Stimulated activated CD4-positive, alpha-beta T cell treated with anti-CD3 and anti-CD28 coated beads, Interleukin-1b, Interleukin-23, amount 100 ng/mL, for 4 hours (primary cell): ENCODE results near the gene FAM47E.
"Not testable (repeated sequence)": the region's sequence is repeated elsewhere in the genome, so short reads cannot be mapped to it uniquely, and the experiment has no call there.

Experiments
- DNase-seq, 2 donors: peaks; one replicate each; pipeline ENCODE4 v3.0.0-alpha.2; 2020; ENCODE audit warnings: low read depth in 2 of 2

The FAM47E gene

DNA sequence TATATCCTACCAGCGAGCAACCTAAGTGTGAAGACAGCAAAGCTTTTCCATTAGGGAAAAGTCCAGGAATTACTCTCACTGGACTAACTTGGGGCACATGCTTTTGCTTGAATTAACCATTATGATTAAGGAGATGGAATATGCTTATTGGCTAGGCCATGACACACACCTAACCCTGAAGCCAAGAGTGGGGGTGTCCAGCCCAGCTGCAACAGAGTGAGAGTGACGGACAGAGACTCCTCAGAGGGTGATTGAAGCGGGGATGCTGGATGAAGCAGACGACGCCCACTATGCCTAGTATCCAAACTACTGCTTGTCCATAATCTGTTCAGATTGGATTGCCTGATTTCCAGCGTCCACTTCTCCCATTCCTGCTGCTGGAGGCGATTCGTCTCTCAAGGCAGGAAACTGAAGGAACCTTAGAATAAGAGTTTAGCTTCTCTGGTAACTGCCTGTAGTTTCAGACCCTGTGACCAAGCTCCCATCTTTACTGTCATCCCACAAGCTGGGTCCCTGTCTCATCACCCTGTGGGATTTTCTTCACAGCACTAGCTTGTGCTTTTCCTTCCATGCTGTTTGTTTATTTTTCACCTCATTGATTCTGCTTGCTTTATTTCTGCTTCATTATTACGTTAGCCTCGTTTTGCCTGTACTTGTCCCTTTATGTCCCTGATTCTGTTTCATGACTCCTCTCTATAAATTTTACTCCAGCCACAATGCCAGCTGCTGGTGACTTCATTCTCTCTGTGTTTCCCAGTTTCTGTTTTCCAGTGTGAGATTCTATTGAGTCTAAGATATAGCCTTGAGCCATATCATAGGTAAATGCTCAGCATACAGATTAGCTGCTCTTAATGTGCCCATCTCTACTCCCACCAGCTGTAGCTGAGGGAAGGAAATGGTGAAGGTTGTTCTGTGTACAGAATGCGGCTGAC is 19.0 kb downstream of the FAM47E start:
- DNase-seq: no peak

DNA sequence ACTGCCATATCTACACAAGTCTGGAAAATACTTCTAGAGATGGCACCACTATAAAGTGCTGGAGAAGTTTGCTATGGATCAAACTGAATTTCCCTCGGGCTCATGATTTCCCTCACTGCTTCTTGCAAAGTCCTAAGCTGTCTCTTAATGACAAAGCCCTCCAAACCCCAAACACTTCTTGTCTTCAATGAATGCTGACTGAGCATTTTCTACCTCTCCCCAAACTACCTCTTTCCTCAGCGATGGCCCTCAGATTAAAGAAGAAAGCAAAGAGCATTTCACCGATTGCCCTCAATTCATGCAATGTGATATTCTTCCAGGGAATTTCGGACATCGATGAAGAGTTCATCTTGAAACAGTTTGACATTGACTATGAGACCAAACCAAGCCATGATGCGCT is 19.7 kb downstream of the FAM47E start:
- DNase-seq: no peak

DNA sequence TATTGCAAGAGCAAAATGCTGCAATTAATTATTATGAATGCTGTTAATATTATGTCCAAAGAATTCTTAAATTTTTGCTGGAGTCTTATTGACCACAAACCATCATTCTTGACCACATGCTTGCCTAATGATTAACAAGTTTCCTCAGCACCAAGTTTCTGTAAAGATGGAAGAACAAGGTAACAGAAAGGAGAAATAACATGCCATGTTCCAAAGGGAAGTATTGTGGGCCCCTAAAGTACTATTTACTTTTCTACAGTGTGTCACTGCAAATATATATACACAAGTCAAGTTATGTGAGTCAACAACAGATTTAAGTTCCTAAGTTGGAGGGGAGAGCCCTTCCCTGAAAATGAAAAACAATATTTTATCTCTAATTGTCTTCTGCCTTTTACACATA is 20.6 kb downstream of the FAM47E start:
- DNase-seq: no peak

GRCh38 chr4:76272582-76272981 is 21.1 kb downstream of the FAM47E start:
- no peak for DNase-seq

DNA sequence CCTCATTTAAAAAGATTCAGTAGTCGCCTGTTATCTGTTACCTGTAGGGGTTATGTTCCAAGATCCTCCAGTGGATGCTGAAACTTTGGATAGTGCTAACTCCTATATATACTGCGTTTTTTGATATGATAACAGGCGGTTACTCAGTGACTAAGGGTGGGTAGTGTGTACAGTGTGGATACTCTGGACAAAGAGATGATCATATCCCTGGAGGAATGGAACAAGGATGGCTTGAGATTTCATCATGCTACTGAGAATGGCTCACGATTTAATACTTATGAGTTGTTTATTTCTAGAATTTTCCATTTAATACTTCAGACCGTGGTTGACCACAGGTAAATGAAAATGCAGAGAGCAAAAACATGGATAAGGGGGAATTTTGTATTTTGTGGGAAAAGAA is 21.5 kb downstream of the FAM47E start:
- no peak for DNase-seq

- no peak for DNase-seq
Observed at GRCh38 chr4:76275486-76276124, 24.1 kb downstream of the FAM47E start.

DNA sequence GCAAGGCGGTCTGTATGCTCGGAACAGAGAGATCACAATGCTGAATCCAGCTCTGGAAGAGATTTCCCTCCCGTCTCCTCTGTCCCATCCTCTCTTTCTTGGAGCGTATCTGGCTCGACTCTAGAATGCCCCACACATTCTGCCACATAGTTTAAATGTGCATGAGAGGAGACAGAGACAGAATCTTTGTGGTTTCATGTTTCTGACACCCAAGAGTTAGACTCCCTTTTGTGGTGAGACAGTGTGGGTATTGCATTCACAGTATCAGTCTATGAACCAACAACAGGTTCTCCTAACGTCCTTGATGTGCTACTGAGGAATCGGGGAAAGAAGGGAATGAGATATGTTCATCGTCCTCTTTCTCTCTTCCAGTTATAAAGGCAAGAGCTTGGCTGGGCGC is 25.3 kb downstream of the FAM47E start:
- DNase-seq: no peak

DNA sequence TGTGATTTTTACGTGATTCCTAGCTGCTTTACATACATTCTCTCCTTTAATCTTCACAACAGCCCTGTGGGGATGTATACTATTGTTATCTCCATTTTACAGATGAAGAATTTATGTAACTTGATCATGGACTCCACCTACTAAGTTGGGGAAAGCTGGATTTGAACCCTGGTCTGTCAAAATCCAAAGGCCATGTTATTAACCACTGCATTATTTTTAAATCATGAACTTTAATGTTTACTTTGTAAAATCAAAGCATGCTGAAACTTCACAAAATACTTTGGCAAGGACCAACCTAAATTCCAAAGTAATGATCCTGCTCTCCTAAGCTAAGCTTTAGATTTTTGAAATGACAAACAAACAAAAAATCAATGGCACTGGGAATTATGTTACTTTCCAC is 26.1 kb downstream of the FAM47E start:
- no peak for DNase-seq

DNA sequence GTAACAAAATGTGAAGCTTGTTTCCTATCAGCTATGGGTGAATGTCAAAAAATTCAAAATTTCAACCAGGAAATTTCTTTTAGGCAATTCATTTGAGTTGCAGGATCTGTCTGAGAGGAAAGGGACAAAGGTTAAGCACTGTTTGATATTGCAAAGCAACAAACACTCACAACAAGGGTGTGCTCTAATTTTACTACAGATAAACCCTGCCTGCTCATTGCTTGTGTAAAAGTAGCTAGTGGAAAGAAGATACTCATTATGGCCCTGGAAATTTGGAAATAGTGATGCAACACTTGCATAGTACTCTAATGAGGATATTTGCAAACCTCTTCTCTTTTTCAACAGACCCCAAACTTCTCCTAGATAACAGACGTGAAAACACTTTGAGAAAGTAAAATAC is 27.1 kb downstream of the FAM47E start:
- DNase-seq: no peak

DNA sequence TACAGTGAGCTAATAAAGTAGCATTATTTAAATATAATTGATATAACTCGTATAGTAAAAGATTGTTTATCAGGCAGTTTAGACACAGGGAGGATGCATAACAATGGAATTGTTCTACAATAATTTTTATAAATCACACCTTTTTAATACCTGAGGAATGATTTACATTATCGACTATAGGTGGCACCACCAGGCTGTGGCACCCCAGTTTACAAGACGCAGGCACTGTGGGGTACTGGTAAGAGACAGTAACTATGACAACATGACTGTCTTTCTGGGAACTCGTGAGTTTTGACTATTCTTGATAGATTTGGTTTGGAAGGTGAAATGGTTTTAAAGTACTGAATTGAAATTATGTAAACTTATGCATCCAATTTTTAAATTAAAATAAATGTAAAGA is 27.9 kb downstream of the FAM47E start:
- DNase-seq: peak in 1 of 2 donors; percentile 2

GRCh38 chr4:76280488-76281441 is 29.2 kb downstream of the FAM47E start:
- no peak for DNase-seq

- DNase-seq: not testable (repeated sequence)
Observed at GRCh38 chr4:76281594-76281993, 30.1 kb downstream of the FAM47E start.

- no peak for DNase-seq
Observed at GRCh38 chr4:76282941-76283689, 31.6 kb downstream of the FAM47E start.

DNA sequence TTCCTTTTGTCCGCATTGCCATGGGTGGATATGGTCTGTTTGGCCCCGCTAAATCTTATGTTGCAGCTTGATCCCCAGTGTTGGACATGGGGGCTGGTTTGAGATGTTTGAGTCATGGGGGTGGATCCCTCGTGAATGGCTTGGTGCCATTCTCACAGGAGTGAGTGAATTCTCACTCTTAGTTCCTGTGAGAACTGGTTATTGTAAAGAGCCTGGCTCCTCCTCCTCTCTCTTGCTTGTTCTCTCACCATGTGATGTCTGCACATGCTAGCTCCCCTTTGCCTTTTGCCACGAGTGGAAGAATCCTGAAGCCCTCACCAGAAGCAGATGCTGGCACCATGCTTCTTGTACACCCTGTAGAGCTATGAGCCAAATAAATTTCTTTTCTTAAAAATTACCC is 32.4 kb downstream of the FAM47E start:
- DNase-seq: no peak

- not testable (repeated sequence) for DNase-seq
Observed at GRCh38 chr4:76287811-76288210, 36.3 kb downstream of the FAM47E start.

- DNase-seq: no peak
Observed at GRCh38 chr4:76292730-76293129, 41.2 kb downstream of the FAM47E start.

- no peak for DNase-seq
Observed at GRCh38 chr4:76293772-76294171, 42.3 kb downstream of the FAM47E start.

DNA sequence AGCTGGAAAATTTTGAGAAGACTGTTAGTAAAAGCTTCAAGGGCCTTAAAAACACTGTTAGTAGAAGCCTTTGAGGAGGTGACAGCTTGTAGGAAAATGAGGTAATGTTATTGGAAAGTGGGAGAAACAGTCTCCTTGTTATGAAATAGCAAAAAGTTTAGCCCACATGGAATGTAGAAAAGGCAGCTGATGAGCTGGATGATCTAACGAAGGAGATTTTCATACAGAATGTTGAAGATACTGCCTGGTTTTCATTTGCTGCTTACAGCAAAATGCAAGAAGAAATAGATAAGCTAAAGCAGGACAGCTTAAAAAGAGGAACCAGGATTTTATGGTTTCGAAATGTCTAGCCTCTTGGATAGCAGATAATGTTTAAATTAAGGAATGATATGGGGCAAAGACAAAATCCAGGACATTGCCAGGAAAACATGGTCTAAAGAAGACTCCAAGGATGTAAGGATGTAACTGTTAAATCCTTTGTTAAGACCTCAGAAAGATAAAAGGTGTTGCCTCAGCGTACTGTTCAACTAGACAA is 44.8 kb downstream of the FAM47E start:
- DNase-seq: no peak

DNA sequence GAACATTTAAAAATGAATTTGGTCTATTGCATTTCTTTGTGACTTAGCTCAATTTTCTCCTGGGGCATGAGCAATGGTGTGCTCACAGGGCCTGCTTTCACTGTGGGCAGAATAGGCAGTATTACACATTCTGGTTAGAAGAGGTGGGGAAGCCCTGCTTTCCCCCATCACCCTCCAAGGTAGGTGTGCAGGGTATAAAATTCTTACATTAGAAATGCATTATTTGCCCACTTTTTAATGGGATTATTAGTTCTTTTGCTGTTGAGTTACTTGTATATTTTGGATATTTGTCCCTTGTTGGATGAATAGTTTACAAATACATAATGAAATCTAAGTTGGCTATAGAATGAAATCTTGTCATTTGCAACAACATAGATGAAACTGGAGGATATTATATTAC is 46.7 kb downstream of the FAM47E start:
- DNase-seq: no peak

DNA sequence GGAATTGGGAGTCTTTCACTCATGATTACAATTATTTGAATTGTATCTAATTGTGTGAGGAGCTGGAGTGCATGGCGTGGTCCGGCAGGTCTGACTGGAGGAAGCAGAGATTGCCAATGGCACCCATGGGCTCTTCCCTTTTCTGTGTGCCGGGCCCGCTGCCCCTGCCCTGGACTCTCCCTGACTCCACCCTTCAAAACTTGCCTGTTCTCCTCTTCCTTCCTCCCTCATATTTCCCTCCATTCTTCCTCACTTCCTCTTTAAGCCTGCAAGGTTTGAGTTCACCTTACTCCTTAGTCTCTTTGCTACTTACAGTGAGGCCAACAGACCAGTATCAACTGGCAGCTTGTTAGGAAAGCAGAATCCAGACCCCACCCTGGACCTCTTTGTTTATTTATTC is 48.5 kb downstream of the FAM47E start:
- DNase-seq: no peak
